Tibial artery (tissue), 4 donors: ENCODE data around the gene SEC14L2.

Source experiments
- DNase-seq, 2 donors: peaks; one replicate each; pipeline ENCODE4 v3.0.0-alpha.2; 2019
- H3K27ac ChIP-seq, 2 donors: fragments of 200-600 bp; sonication (generic) in 1 of 2; 1 replicate in 1 of 2; 2 replicates in 1 of 2; pipeline ENCODE4 v1.5.1; 2018 to 2019; ENCODE audit warnings: mild to moderate bottlenecking in 1 of 2
- H3K27me3 ChIP-seq, 2 donors: fragments of 200-600 bp; sonication (generic) in 1 of 2; one replicate each; pipeline versions ENCODE4 v1.5.1 to v1.6.0; 2016 to 2019
- H3K36me3 ChIP-seq, 3 donors: fragments of 200-600 bp; sonication (generic) in 2 of 3; one replicate each; pipeline ENCODE4 v1.5.1; 2016 to 2019; ENCODE audit warnings: mild to moderate bottlenecking in 2 of 3
- H3K4me1 ChIP-seq, 4 donors: fragments of 200-600 bp; sonication (generic) in 2 of 4; 1 replicate in 3 of 4; 2 replicates in 1 of 4; pipeline ENCODE4 v1.5.1; 2016 to 2019
- H3K4me3 ChIP-seq, 2 donors: fragments of 200-600 bp; sonication (generic) in 1 of 2; 1 replicate in 1 of 2; 2 replicates in 1 of 2; pipeline ENCODE4 v1.5.1; 2018 to 2019; ENCODE audit warnings: mild to moderate bottlenecking in 2 of 2
- H3K9me3 ChIP-seq, 3 donors: fragments of 200-600 bp; sonication (generic) in 1 of 3; one replicate each; pipeline ENCODE4 v1.5.1; 2016 to 2019
- intact Hi-C: fragments of 100-400 bp; cut with DNase I; formaldehyde crosslinking; loops from one replicate; pipeline ENCODE4 v1.15.0; 2023; ENCODE audit warnings: low total_unique reads
- TF ChIP-seq, protein P1 (sequence below), 2 experiments: fragments of 200-600 bp in 1 of 2; fragments of 450-650 bp in 1 of 2; IDR thresholded peaks; one replicate each; pipeline ENCODE4 v1.5.1; 2017 to 2019; ENCODE audit warnings: antibody characterized with exemption in 2 of 2, mild to moderate bottlenecking in 1 of 2, moderate library complexity in 1 of 2

The SEC14L2 gene

DNA sequence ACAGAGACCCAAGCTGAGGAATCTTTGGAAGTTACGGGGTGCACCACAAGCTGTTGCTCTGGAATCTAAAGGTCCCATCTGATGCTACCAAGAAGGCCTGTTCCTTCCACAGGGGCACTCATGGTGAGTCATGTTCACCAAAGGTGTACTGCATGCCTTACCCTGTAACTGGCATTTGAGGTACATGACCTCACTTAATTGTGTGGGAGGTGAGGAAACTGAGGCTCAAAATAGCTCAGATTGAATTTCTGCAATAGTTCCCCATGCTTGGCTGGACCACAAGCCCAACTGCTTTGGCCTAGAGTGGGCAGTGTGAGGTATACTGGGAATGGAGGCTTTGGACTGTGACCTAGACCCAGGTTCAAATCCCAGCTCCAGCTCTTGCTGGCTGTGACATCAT lies 37.0 kb downstream of the SEC14L2 start:
- Histone ChIP-seq H3K9me3 (no peaks in the 10 kb centered on the region), H3K4me3 (no peak overlapping the region), H3K4me1 (no peaks in the 10 kb centered on the region), H3K36me3 (no peaks in the 10 kb centered on the region), H3K27me3 (peaks cover 0 to 4% of the 10 kb centered on the region in 2 donors), H3K27ac (no peak overlapping the region)
- no peak for DNase-seq
- intact Hi-C loops, result no loop called here
- TF ChIP-seq, protein P1, sequence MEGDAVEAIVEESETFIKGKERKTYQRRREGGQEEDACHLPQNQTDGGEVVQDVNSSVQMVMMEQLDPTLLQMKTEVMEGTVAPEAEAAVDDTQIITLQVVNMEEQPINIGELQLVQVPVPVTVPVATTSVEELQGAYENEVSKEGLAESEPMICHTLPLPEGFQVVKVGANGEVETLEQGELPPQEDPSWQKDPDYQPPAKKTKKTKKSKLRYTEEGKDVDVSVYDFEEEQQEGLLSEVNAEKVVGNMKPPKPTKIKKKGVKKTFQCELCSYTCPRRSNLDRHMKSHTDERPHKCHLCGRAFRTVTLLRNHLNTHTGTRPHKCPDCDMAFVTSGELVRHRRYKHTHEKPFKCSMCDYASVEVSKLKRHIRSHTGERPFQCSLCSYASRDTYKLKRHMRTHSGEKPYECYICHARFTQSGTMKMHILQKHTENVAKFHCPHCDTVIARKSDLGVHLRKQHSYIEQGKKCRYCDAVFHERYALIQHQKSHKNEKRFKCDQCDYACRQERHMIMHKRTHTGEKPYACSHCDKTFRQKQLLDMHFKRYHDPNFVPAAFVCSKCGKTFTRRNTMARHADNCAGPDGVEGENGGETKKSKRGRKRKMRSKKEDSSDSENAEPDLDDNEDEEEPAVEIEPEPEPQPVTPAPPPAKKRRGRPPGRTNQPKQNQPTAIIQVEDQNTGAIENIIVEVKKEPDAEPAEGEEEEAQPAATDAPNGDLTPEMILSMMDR (IDR thresholded peaks at IDR 0.05), result no peak

DNA sequence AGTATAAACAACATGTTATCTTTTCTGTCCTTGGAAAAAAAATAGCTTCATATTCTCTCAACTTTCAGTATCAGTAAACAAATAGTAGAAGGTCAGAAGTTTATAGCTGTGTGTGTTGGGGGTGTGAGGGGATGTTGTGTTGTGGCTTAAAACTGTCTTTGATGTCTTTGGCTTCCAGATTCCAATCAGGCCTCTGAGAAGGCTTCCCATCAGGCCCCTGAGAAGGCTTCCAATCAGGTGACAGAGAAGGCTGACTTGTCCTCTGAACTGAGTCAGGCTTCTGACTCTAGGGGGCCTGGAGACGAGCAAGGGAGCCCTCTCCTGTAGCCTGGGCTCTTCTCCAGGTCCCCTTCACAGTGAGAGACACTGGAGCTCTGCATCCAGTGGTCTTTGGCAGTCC lies 38.0 kb downstream of the SEC14L2 start:
- Histone ChIP-seq H3K4me3 (no peak overlapping the region), H3K4me1 (no peaks in the 10 kb centered on the region), H3K27ac (no peak overlapping the region), H3K27me3 (peaks cover 0 to 7% of the 10 kb centered on the region in 2 donors), H3K36me3 (no peaks in the 10 kb centered on the region), H3K9me3 (no peaks in the 10 kb centered on the region)
- no peak for DNase-seq
- TF ChIP-seq, protein P1 (IDR thresholded peaks at IDR 0.05), result no peak
- intact Hi-C loops, result no loop called here

DNA sequence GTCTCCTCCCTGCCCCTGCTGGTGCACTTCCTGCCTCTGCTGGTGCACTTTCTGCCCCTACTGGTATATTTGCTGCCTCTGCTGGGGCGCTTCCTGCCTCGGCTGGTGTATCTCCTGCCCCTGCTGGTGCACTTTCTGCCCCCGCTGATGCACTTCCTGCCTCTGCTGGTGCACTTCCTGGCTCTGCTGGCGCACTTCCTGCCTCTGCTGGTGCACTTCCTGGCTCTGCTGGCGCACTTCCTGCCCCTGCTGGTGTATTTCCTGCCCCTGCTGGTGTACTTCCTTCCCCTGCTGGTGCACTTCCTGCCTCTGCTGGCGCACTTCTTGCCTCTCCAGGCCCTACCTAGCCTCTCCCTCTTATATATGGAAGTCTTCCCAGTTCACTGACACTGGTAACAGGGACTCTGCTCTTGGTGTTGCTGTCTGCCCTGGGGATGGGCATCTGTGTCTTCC lies 38.9 kb downstream of the SEC14L2 start:
- Histone ChIP-seq H3K9me3 (no peaks in the 10 kb centered on the region), H3K4me3 (no peak overlapping the region), H3K4me1 (no peaks in the 10 kb centered on the region), H3K36me3 (no peaks in the 10 kb centered on the region), H3K27ac (no peak overlapping the region), H3K27me3 (peaks cover 0 to 15% of the 10 kb centered on the region in 2 donors)
- TF ChIP-seq, protein P1 (IDR thresholded peaks at IDR 0.05), result no peak
- no peak for DNase-seq
- intact Hi-C loops, result no loop called here

DNA sequence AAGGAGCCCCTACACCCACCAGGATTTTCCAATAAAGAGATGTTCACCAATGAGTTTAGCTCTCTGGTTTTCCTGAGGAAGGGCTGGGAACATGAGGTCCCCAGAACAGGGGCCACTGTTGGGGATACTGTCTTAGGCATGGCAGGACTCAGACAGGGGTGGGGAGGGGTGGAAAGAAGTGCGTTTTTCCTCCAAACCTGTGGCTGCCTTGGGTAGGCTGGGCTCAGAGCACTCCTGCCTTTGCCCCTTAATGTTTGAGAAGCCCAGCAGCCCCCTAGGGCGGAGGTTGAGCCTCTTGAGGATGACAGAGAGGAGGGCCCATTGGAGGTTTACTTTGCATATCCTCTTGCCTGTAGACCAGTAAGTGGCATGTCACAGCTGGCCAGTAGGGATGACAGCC lies 39.4 kb downstream of the SEC14L2 start:
- no peaks in the 10 kb centered on the region for H3K9me3 ChIP-seq
- no peak for DNase-seq
- H3K27ac ChIP-seq, result no peak overlapping the region
- no peaks in the 10 kb centered on the region for H3K36me3 ChIP-seq
- TF ChIP-seq, protein P1 (IDR thresholded peaks at IDR 0.05), result no peak
- H3K27me3 ChIP-seq, result peaks cover 0 to 16% of the 10 kb centered on the region in 2 donors
- intact Hi-C loops, result no loop called here
- no peak overlapping the region for H3K4me3 ChIP-seq
- H3K4me1 ChIP-seq, result no peaks in the 10 kb centered on the region

DNA sequence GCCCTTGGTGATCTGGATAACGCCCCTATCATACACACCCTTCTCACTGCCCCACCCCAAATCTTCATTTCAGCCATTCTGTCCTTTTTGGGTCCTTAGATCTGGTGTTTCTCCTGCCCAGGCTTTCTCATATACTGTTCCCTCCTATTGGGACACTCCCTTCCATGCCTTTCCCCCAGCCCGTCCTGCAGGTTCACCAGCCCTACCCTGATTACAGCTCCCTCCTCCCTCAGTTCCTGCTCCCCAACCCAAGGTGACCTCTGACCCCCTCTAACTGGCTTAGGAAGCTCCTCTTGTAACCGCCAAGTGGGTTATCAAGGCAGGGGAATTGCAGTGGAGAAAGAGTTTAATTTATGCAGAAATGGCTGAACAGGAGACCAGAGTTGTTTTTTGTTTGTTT lies 41.7 kb downstream of the SEC14L2 start:
- Histone ChIP-seq H3K27ac (no peak overlapping the region), H3K4me1 (no peaks in the 10 kb centered on the region), H3K27me3 (peaks cover 0 to 30% of the 10 kb centered on the region in 2 donors), H3K36me3 (no peaks in the 10 kb centered on the region), H3K9me3 (no peaks in the 10 kb centered on the region), H3K4me3 (no peak overlapping the region)
- no peak for DNase-seq
- intact Hi-C loops, result no loop called here
- TF ChIP-seq, protein P1 (IDR thresholded peaks at IDR 0.05), result no peak

DNA sequence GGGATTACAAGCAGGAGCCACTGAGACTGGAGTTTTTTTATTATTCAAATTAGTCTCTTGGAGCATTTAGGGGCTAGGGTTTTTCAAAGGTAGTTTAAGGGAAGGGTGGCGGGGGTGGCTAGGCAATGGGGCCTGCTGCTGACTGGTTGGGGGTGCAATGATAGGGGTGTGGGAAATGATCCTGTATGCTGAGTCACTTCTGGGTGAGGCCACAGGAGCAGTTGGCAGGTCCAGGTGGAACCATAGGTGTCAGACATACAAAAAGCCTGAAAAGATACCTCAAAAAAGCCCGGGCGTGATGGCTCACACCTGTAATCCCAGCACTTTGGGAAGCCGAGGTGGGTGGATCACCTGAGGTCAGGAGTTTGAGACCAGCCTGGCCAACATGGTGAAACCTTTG lies 42.4 kb downstream of the SEC14L2 start:
- TF ChIP-seq, protein P1 (IDR thresholded peaks at IDR 0.05), result no peak
- no peak overlapping the region for H3K4me3 ChIP-seq
- no peaks in the 10 kb centered on the region for H3K9me3 ChIP-seq
- no peak overlapping the region for H3K27ac ChIP-seq
- H3K4me1 ChIP-seq, result no peaks in the 10 kb centered on the region
- no peak for DNase-seq
- no peaks in the 10 kb centered on the region for H3K36me3 ChIP-seq
- H3K27me3 ChIP-seq, result peaks cover 0 to 36% of the 10 kb centered on the region in 2 donors
- intact Hi-C loops, result no loop called here
